ENCODE measurements around the gene STEAP1. TPM values are rescaled to one million over a fixed set of nuclear protein-coding genes. Genes with fewer than 3 reads are reported as not detected.

Gene STEAP1
- total and polyA plus RNA-seq, 2 experiments from 2014 or later: 15.5 to 16.7 TPM

DNA sequence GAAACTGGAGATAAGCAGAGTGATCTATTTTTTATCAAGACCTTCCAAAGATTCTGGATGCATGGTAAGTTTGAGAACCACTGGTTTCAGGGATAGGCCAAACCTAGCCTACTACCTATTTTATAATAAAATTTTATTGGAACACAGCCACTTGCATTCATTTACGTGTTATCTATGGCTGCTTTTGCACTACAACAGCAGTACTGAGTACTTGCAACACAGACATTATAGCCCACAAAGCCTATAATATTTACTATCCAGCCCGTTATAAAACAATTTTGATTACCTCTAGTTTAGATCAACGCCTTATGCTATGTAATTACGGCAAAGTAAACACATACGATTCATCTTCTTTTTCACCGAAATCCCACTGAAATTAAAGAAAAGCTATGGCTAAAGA is 18.4 kb downstream of the STEAP1 start:
- Histone ChIP-seq H3K4me1 (ENCODE audit: insufficient read depth) (no peaks in the 10 kb centered on the region), H3K36me3 (replicated peaks; ENCODE audit: insufficient read depth, low read depth) (no peaks in the 10 kb centered on the region), H3K4me3 (no peak overlapping the region), H3K9me3 (ENCODE audit: low read depth) (no peaks in the 10 kb centered on the region), H3K4me2 (peak overlapping the region; percentile 13), H2AFZ (no peak overlapping the region), H3K27me3 (no peaks in the 10 kb centered on the region), H3K79me2 (no peaks in the 10 kb centered on the region), H3K9me2 (replicated peaks; ENCODE audit: insufficient read depth) (no peaks in the 10 kb centered on the region), H3K27ac (no peak overlapping the region), H4K20me1 (ENCODE audit: insufficient read depth, poor library complexity, severe bottlenecking) (no peaks in the 10 kb centered on the region)
- WGBS (ENCODE audit: low lambda C conversion rate, missing lambda C conversion rate): 92% methylated on average over 6 of the region's 6 CpGs
- no peak for DNase-seq (ENCODE audit: low spot score)
- TF ChIP-seq, protein P1, sequence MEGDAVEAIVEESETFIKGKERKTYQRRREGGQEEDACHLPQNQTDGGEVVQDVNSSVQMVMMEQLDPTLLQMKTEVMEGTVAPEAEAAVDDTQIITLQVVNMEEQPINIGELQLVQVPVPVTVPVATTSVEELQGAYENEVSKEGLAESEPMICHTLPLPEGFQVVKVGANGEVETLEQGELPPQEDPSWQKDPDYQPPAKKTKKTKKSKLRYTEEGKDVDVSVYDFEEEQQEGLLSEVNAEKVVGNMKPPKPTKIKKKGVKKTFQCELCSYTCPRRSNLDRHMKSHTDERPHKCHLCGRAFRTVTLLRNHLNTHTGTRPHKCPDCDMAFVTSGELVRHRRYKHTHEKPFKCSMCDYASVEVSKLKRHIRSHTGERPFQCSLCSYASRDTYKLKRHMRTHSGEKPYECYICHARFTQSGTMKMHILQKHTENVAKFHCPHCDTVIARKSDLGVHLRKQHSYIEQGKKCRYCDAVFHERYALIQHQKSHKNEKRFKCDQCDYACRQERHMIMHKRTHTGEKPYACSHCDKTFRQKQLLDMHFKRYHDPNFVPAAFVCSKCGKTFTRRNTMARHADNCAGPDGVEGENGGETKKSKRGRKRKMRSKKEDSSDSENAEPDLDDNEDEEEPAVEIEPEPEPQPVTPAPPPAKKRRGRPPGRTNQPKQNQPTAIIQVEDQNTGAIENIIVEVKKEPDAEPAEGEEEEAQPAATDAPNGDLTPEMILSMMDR (IDR thresholded peaks at IDR 0.05; ENCODE audit: poor library complexity): no peak
- TF ChIP-seq EZH2phosphoT487 (IDR thresholded peaks at IDR 0.05; ENCODE audit: low read depth, severe bottlenecking, unreplicated experiment) (no peak), EZH2 (IDR thresholded peaks at IDR 0.05; ENCODE audit: borderline replicate concordance) (no peak)

DNA sequence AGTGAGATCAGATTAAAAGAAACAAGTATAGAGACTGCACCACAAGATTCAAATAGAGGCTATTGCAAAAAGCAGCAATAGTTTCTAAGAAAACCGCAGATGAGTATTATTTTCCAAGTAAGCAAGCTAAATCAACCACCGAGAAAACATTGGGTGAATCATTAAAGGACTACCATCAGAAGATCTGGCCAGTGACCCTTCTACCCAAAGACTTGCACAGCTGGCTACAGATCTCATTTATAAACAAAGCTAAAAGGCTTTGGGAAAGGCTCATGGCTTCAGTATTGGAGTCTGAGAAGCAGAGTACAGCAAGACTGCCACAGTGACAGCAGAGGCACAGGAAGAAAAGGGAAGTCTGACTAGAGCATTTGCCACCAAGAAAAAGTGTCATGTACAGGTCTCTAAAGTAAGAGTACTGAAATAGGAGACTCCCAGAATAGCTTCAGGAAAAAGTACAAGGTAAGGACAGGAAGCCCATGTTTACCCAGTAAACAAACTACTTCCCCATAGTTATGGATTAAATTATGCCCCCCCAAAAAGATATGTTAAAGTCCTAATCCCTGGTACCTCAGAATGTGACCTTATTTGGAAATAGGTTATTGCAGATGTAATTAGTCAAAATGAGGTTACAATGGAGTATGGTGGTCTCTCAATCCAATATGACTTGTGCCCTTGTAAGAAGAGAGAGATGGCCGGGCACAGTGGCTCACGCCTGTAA is 19.0 kb downstream of the STEAP1 start:
- H3K4me2 ChIP-seq: peak overlapping the region; percentile 13
- DNase-seq (ENCODE audit: low spot score): no peak
- H3K79me2 ChIP-seq: no peaks in the 10 kb centered on the region
- no peak overlapping the region for H2AFZ ChIP-seq
- no peaks in the 10 kb centered on the region for H4K20me1 ChIP-seq (ENCODE audit: insufficient read depth, poor library complexity, severe bottlenecking)
- TF ChIP-seq, protein P1 (IDR thresholded peaks at IDR 0.05; ENCODE audit: poor library complexity): no peak
- TF ChIP-seq EZH2 (IDR thresholded peaks at IDR 0.05; ENCODE audit: borderline replicate concordance) (no peak), EZH2phosphoT487 (IDR thresholded peaks at IDR 0.05; ENCODE audit: low read depth, severe bottlenecking, unreplicated experiment) (no peak)
- no peaks in the 10 kb centered on the region for H3K27me3 ChIP-seq
- no peaks in the 10 kb centered on the region for H3K9me3 ChIP-seq (ENCODE audit: low read depth)
- WGBS (ENCODE audit: low lambda C conversion rate, missing lambda C conversion rate): 79% methylated on average over 4 of the region's 4 CpGs
- no peak overlapping the region for H3K4me3 ChIP-seq
- H3K9me2 ChIP-seq (replicated peaks; ENCODE audit: insufficient read depth): no peaks in the 10 kb centered on the region
- H3K27ac ChIP-seq: no peak overlapping the region
- H3K36me3 ChIP-seq (replicated peaks; ENCODE audit: insufficient read depth, low read depth): no peaks in the 10 kb centered on the region
- no peaks in the 10 kb centered on the region for H3K4me1 ChIP-seq (ENCODE audit: insufficient read depth)

DNA sequence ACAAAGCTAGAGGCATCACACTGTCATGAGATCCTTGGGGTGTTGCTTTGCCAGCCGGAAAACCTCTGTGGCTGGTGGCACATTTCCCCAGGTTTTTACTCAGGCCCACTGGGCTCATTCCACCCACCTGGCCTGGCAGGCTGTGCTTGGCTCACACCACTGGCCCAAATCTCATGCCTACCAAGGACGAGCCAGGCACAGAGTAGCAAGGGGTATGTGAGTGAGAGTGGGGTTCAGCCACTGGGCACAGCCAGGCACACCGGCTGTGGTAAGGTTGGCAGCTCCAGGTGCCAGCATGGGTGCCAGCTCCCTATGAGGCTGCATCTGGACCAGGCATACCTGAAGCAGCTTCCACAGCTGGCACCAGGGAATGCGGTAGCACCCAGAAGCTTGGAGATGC is 21.4 kb downstream of the STEAP1 start:
- Histone ChIP-seq H3K9me3 (ENCODE audit: low read depth) (no peaks in the 10 kb centered on the region), H3K4me3 (no peak overlapping the region), H3K27me3 (no peaks in the 10 kb centered on the region), H3K27ac (no peak overlapping the region), H3K4me2 (no peak overlapping the region), H4K20me1 (ENCODE audit: insufficient read depth, poor library complexity, severe bottlenecking) (no peaks in the 10 kb centered on the region), H2AFZ (no peak overlapping the region), H3K4me1 (ENCODE audit: insufficient read depth) (no peaks in the 10 kb centered on the region), H3K79me2 (no peaks in the 10 kb centered on the region), H3K36me3 (replicated peaks; ENCODE audit: insufficient read depth, low read depth) (no peaks in the 10 kb centered on the region), H3K9me2 (replicated peaks; ENCODE audit: insufficient read depth) (no peaks in the 10 kb centered on the region)
- TF ChIP-seq EZH2phosphoT487 (IDR thresholded peaks at IDR 0.05; ENCODE audit: low read depth, severe bottlenecking, unreplicated experiment): no peak
- TF ChIP-seq, protein P1 (IDR thresholded peaks at IDR 0.05; ENCODE audit: poor library complexity): no peak
- TF ChIP-seq EZH2 (IDR thresholded peaks at IDR 0.05; ENCODE audit: borderline replicate concordance): no peak
- WGBS (ENCODE audit: low lambda C conversion rate, missing lambda C conversion rate): 92% methylated on average over 4 of the region's 4 CpGs
- no peak for DNase-seq (ENCODE audit: low spot score)
